K562 (cell line): Measurements from ENCODE around the gene TLCD1. TPM values are rescaled to one million over a fixed set of nuclear protein-coding genes. Genes with fewer than 3 reads are reported as not detected.
A peak's percentile ranks its signal among the peaks of the same experiment; 100 is the strongest.

ENCODE experiments used
- ARNT ChIP-seq, 2 experiments: fragments of 450-650 bp; IDR thresholded peaks; 2 replicates each; pipeline ENCODE4 v1.6.1; 2016; ENCODE audit warnings: mild to moderate bottlenecking in 1 of 2
- CTBP1 ChIP-seq: fragments of 450-650 bp; IDR thresholded peaks from 2 replicates; pipeline ENCODE4 v1.6.1; 2016; ENCODE audit warnings: borderline replicate concordance
- FOSL1 ChIP-seq: fragments of 200-800 bp; sonication (Bioruptor generic); conservative IDR thresholded peaks from 2 replicates; pipeline ENCODE4 v1.6.1; 2016; ENCODE audit warnings: missing genetic modification characterization, missing compliant biosample characterization
- FOXP1 ChIP-seq: sonication (generic); formaldehyde crosslinking; IDR thresholded peaks from 2 replicates; pipeline ENCODE4 v1.8.0; 2022; ENCODE audit warnings: mild to moderate bottlenecking, missing genetic modification reagents
- MAZ ChIP-seq, 2 experiments: fragments of 450-650 bp in 1 of 2; sonication (generic) in 1 of 2; formaldehyde crosslinking; IDR thresholded peaks in 1 of 2; conservative IDR thresholded peaks in 1 of 2; 2 replicates each; pipeline versions ENCODE4 v1.4.0 to v1.5.0; 2020; ENCODE audit warnings: mild to moderate bottlenecking in 1 of 2, missing genetic modification reagents in 1 of 2
- NONO ChIP-seq, 2 experiments: fragments of 200-400 bp in 1 of 2; fragments of 450-650 bp in 1 of 2; formaldehyde crosslinking in 1 of 2; IDR thresholded peaks; 2 replicates each; pipeline ENCODE4 v1.6.1; 2017; ENCODE audit warnings: low read depth in 2 of 2, mild to moderate bottlenecking in 2 of 2, moderate library complexity in 2 of 2, low read length in 1 of 2
- PTTG1 ChIP-seq: fragments of 450-650 bp; IDR thresholded peaks from 2 replicates; pipeline ENCODE4 v1.6.1; 2016; ENCODE audit warnings: low read depth, mild to moderate bottlenecking, missing genetic modification characterization, missing compliant biosample characterization
- TBL1XR1 ChIP-seq, 2 experiments: IDR thresholded peaks; 2 replicates each; pipeline ENCODE4 v1.6.1; 2012; ENCODE audit warnings: improper control_type of control experiment in 2 of 2, low read length in 2 of 2, mild to moderate bottlenecking in 1 of 2
- ZNF23 ChIP-seq: fragments of 250-450 bp; sonication (Bioruptor Pico); IDR thresholded peaks from 2 replicates; pipeline ENCODE4 v1.4.0; 2020; ENCODE audit warnings: mild to moderate bottlenecking
- ZNF740 ChIP-seq, 3 experiments: fragments of 200-800 bp in 1 of 3; sonication (Bioruptor generic) in 1 of 3; sonication (generic) in 1 of 3; formaldehyde crosslinking in 1 of 3; IDR thresholded peaks; 2 replicates each; pipeline versions ENCODE4 v1.6.1 to v1.8.0; 2016 to 2022; ENCODE audit warnings: mild to moderate bottlenecking in 2 of 3, missing compliant biosample characterization in 2 of 3, missing genetic modification characterization in 2 of 3, missing genetic modification reagents in 1 of 3
- ZNF79 ChIP-seq: fragments of 250-450 bp; sonication (Bioruptor Pico); IDR thresholded peaks from 2 replicates; pipeline ENCODE4 v1.4.0; 2020; ENCODE audit warnings: low read depth, mild to moderate bottlenecking, moderate library complexity
- polyA plus RNA-seq, 8 experiments: library from polyadenylated mRNA; depleted of rRNA in 4 of 8; stranded (reverse) in 5 of 8; unstranded in 3 of 8; fragments of >200 nt; fragmentation: Nextera tagmentation in 2 of 8; fragmentation: Illumina TruSeq in 1 of 8; extraction: Ambion mirVana in 2 of 8; extraction: Trizol in 1 of 8; gene quantifications; 2 replicates each; pipeline versions ENCODE4 v1.2.1 to v1.2.3, GENCODE V29; 2011 to 2014; ENCODE audit warnings: inconsistent platforms in 1 of 8, missing spikeins in 1 of 8
- total RNA-seq, 7 experiments: library from RNA; depleted of rRNA in 6 of 7; stranded (reverse); fragments of >200 nt in 6 of 7; fragmentation: Illumina TruSeq in 2 of 7; extraction: Trizol in 2 of 7; gene quantifications; 2 replicates each; pipeline versions ENCODE4 v1.2.1 to v1.2.3, GENCODE V29; 2011 to 2021; ENCODE audit warnings: low replicate concordance in 1 of 7
- TF ChIP-seq, protein P1 (sequence below), 3 experiments: IDR thresholded peaks in 2 of 3; conservative IDR thresholded peaks in 1 of 3; 2 replicates each; pipeline ENCODE4 v1.5.1; 2011 to 2012; ENCODE audit warnings: low read length in 3 of 3, mild to moderate bottlenecking in 3 of 3, control low read depth in 2 of 3, improper control_type of control experiment in 1 of 3, inconsistent platforms in 1 of 3, low read depth in 1 of 3, mixed read lengths in 1 of 3, moderate library complexity in 1 of 3; ENCODE audit not compliant: insufficient read depth in 2 of 3

Gene TLCD1
- total and polyA plus RNA-seq, 9 of the 15 experiments (the other 6 are each of a cell fraction or from before 2014, with no cell fraction given): 6.8 to 37.7 (median 21.7) TPM

DNA sequence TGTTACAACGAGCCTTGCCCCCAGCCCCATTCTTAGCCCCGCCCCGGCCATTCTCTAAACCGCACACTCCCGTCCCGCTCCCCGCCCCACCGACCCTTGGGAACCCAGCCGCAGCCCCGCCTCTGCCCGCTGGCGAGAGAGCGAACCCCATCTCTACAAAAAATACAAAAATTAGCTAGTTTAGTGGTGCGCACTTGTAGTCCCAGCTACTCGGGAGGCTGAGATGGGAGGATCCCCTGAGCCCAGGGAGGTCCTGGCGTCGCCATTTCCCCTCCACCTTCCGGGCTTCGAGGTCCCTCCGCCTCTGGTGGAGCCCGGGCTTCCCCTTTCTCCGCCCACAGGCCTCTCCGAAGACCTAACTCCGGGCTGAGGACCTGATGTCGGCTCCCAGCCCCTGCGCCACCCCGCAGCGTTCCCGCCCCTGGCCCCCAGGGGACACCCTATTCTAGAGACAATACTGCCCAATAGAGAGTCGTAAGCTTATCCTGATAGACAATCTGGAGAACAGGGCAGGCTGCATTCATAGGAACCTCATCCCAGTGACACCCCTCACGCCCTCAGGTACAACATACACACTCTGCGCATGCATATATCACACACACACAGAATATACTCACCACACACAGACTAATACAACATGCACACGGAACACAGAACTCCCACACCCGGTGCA is 13.9 kb downstream of the TLCD1 start (continued):
- peak; percentile 6 to 67; a peak in 2 of 4 replicates for TF ChIP-seq MAZ (CRISPR knock-in tag; conservative IDR thresholded peaks at IDR 0.05 in 1 of 2, IDR thresholded peaks at IDR 0.05 in 1 of 2)
- peak; percentile 60; the same call in 1 of the 2 replicates for TF ChIP-seq CTBP1
- no peak for TF ChIP-seq ZNF23 (CRISPR knock-in tag)
- peak in 1 of 2 experiments; percentile 24; a peak in 1 of 4 replicates for TF ChIP-seq ARNT (IDR thresholded peaks at IDR 0.05)
- TF ChIP-seq FOXP1 (CRISPR knock-in tag): no peak
- no peak for TF ChIP-seq FOSL1 (tag)
- TF ChIP-seq ZNF740 (CRISPR knock-in tag; IDR thresholded peaks at IDR 0.05): no peak
- no peak for TF ChIP-seq ZNF740 (tag; IDR thresholded peaks at IDR 0.05)
- TF ChIP-seq TBL1XR1 (IDR thresholded peaks at IDR 0.05; ENCODE audit: low read length in 2 of 2): 0 out of 4 replicates have a peak, but pooled peaks of 1 of the 2 experiments have one; percentile 41
- TF ChIP-seq NONO (IDR thresholded peaks at IDR 0.05; ENCODE audit: low read depth in 2 of 2, low read length in 1 of 2): no peak
- no peak for TF ChIP-seq ZNF79 (CRISPR knock-in tag)
- TF ChIP-seq, protein P1, sequence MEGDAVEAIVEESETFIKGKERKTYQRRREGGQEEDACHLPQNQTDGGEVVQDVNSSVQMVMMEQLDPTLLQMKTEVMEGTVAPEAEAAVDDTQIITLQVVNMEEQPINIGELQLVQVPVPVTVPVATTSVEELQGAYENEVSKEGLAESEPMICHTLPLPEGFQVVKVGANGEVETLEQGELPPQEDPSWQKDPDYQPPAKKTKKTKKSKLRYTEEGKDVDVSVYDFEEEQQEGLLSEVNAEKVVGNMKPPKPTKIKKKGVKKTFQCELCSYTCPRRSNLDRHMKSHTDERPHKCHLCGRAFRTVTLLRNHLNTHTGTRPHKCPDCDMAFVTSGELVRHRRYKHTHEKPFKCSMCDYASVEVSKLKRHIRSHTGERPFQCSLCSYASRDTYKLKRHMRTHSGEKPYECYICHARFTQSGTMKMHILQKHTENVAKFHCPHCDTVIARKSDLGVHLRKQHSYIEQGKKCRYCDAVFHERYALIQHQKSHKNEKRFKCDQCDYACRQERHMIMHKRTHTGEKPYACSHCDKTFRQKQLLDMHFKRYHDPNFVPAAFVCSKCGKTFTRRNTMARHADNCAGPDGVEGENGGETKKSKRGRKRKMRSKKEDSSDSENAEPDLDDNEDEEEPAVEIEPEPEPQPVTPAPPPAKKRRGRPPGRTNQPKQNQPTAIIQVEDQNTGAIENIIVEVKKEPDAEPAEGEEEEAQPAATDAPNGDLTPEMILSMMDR (IDR thresholded peaks at IDR 0.05 in 2 of 3, conservative IDR thresholded peaks at IDR 0.05 in 1 of 3; ENCODE audit: insufficient read depth in 2 of 3, low read depth in 1 of 3, low read length in 3 of 3): peak; percentile 54 to 60 (median 60)
- TF ChIP-seq PTTG1: no peak
